DMS153 treated with DMSO at 0.1 percent for 48 hours (cell line): ENCODE results near the gene SLC15A1.

Experiments used
- DNase-seq: peaks from one replicate; lab custom pipeline; 2025; ENCODE audit not compliant: unreplicated experiment; lab: John Stamatoyannopoulos, UW

Gene SLC15A1

GRCh38 chr13:98781905-98782304 lies 29.4 kb upstream of the SLC15A1 start:
- DNase-seq: no peak

GRCh38 chr13:98781470-98781869 lies 29.0 kb upstream of the SLC15A1 start:
- DNase-seq: no peak

DNA sequence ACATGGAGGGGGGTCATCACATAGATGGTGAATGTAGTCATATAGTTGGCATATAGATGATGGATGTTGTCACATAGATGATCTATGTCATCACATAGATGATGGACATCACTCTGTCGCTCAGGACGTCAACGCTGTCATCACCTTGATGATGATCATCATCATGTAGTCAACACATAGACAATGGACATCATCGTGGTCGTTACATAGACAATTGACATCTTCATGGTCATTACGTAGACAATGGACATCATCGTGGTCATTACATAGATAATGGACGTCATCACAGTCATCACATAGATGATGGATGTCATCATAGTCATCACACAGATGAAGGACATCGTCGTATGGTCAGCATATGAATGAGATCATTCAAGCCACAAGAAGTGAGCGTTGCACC lies 28.6 kb upstream of the SLC15A1 start:
- no peak for DNase-seq

DNA sequence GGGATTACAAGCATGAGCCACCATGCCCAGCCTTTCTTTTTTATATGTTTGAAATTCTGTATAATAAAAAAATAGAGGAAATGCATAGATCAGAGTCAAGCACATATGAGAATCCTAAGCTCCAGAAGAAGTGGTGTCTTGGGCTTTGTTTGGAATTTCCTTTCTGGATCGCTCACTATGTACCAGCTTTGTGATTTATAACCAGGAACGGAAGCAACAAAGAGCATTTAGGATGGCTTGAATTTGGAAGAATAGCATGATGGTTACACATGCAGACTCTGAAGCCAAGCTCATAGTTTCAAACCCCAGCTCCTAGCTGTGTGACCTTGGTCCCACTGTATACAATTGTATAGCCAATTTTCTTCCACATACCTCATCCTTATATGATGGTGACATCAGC lies 28.0 kb upstream of the SLC15A1 start:
- DNase-seq: no peak

DNA sequence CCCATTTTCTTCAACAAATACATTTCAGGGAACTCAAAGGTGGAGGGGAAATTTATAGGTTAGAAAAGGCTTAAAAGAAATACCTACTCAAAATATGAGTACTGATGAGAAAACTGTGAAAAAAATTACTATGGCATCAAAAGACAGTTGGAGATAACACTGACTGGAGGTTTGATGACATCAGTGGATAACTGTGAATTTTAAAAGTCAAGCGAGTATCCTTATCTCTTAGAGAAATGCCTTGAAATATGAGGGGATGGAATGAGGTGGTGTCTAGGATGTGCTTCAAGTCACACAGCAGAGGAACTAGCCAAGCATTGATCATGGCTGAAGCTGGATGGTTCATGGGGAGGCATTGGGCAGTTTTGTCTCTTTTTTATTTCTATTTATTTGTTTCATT lies 27.2 kb upstream of the SLC15A1 start:
- DNase-seq: no peak

DNA sequence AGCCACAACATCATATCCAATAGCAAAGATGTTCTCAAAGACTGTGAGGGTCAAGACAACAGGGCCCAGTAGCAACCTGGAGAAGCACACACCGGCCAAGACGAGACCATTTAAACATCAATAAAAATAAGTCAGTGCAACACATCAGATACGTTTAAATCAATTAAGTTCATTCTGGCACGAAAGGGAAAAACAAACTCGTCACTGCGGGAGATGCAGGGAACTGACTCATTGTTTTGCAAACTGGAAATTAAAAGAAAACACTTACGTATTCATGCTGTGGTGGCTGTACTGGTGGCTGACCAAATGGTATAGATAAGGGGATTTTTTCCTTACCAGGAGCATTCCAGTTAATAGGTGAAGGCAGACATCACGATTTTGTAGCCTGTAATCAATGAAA lies 26.3 kb upstream of the SLC15A1 start:
- no peak for DNase-seq

DNA sequence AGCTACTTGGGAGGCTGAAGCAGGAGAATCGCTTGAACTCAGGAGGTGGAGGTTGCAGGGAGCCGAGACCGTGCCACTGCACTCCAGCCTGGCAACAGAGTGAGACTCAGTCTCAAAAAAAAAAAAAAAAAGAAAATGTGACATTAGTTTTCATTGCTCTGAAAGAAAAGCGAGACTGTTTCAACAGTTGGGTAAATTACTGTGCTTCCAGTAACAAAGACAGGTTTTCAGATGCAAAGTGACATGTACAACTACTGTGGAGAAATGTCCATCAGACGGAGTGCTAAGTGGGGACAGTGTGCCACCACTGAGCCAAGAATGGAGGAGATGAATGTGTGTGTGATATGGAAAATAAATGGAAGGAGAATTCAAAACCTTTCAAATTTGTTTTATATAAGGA lies 24.2 kb upstream of the SLC15A1 start:
- no peak for DNase-seq

DNA sequence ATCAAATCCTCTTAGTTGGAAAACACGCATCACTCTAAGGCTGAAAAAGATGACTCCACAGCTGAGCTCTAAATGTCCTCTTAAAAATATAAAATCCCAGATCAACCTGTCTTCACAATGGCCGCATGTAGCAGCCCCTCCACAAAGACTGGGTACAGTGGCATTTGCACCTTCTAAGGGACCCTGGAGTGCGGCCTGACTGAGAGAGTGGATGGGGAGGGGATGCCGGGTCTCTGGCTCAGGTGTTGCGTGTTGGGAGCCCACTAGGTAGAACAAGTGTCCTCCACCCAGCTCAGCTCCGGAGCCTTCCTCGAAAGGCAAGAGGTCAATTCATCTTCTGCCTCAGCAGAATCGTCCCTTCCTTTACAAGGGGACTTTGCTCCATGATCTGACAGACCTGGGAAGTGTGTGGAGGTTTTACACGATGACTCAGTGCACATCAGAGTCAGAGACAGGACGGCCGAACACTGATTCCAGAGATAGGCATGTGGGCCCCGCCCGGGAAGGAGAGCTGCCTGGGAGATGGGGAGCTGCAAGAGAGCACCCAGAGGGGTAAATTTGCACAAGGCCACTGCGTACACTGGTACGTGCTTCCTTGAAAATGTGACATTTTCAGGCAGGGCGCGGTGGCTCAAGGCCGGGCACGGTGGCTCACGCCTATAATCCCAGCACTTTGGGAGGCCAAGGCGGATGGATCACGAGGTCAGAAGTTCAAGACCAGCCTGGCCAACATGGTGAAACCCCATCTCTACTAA lies 23.5 kb upstream of the SLC15A1 start:
- DNase-seq: no peak

DNA sequence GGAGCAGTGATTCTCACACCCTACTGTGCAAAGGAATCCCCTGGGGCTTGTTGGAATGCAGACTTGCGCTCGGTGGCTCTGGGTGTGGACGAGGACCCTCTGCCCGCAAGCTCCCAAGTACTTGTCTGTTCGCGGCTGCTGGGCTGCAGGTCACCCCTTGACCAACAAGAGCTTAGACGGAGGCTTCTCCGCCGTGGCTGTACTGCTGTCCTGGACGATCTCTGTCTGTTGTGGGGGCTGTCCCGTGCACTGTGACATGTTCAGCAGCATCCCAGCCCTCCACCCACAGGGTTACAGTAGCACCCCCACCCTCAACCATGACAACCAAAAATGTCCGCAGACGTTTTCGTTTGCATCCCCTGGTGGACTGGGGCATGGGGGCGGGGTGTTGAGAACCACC lies 22.9 kb upstream of the SLC15A1 start:
- DNase-seq: no peak

DNA sequence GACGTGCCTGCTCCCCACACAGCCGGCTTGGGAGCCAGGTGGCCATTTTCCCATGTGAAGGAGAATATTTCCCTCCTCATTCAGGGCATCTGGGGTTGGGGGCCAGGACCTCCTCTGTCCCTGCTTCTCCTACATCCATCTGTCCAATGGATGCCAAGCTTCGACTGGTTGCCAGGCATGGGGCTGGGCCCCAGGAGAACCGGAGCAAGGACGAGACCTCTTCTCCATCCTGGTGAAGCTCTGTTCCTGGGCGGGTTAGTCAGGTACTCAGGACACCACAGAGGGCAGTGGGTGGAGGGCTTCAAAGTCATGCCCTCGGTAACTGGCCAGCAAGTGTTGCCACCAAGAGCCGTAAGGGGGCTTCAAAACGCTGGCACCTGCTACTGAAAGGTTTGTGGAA lies 22.3 kb upstream of the SLC15A1 start:
- DNase-seq: no peak

GRCh38 chr13:98773921-98774320 lies 21.4 kb upstream of the SLC15A1 start:
- no peak for DNase-seq

DNA sequence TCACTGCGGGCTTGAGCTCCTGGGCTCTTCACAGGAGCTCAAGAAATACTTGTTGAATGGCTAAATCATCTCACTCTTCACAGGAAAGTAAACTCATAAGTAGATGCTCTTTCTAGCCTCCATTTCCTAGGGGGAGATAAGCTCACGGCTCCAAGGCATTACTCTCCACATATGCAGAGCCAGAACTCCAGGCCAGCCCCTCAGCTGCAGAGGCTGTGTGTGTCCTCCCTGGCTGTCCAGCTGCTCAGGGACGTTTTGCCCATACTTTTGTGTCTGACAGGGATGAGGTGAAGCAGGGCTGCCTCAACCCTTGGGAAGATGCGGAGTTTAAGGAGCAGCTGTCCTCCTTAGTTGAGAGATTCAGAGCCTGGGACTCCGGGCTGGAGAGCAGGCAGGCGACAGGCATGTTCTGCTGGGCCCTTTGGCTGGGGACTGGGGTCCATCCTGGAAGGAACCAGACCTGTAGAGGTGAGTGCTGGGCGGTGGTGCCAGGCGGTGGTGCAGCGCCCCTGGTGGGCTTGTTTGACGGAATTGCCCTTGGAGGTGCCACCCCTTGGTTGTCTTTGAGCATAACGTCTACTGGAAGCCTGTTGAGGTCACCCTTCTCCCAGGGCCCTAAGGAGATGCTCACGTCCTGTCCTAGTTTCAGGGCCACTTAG lies 20.5 kb upstream of the SLC15A1 start:
- DNase-seq: no peak

DNA sequence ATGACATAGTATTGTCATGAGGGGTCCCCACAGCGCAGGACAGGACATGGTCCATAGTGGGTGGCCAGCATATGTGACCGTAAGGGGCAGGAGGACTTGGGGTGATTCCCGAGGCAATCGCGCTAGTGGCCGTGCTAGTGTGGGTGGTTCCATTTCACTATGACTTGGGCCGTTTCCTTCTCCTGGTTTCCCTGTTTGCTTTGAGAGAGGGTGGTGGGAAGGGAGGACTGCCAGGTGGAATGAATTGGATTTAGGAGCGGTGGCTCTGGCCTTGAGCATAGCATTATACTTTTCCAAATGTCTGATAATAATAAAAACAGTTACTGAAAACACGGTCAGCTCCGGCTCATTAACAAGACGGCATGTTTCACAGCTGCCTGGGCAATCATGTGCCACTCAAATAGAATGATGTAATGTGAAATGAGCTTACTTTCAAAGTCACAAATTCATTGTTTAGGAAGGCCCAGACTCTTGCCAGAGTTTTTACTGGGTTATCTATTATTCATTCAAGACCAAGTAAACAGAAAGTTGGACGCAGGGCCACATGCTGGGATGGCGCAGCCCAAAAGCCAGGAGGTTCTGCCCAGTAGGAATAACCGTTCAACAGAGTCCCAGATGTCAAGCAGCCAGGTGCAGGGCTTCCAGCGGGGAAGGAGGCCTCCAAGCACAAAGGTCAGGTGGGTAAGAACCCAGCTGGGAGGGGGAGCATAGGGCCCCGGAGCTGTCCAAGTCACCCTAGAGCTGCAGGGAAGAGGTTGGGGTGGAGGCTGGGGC lies 19.6 kb upstream of the SLC15A1 start:
- DNase-seq: no peak

DNA sequence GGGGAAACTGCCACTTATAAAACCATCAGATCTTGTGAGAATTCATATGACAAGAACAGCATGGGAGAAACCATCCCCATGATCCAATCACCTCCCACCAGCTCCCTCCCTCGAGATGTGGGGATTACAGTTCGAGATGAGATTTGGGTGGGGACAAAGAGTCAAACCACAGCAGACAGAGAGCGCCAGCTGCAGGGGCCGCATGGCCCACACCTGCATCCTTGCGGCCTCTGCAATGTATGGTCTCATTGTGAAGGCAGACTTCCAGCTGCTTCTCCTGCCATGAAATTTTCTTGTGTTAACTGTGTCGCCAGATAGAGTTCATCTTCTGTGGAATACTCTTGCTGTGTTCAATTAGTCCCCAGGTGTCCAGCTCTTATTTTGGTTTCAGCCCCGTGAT lies 17.3 kb upstream of the SLC15A1 start:
- no peak for DNase-seq

GRCh38 chr13:98768522-98768921 lies 16.1 kb upstream of the SLC15A1 start:
- DNase-seq: no peak

GRCh38 chr13:98766697-98767096 lies 14.2 kb upstream of the SLC15A1 start:
- DNase-seq: no peak

DNA sequence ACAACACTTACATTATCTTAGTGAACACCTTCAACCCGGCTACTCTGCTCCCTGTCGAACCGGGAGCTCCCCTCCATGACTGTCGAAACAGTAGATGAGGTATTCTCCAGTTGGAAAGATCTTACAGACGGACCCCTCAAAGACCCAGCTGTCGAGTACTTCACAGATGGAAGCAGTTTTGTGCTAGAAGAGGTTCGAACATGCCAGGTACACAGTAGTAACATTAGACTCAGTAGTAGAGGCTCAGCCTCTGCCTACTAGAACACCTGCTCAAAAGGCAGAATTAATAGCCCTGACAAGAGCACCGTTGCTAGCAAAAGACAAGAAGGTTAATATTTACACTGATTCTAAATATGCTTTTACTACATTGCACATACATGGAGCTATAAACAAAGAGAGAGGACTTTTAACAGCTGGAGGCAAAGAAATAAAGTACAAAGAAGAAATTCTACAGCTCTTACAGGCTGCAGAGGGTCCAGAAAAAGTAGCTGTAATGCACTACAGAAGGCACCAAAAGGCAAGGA lies 13.6 kb upstream of the SLC15A1 start:
- no peak for DNase-seq

GRCh38 chr13:98761986-98762616 lies 9.6 kb upstream of the SLC15A1 start:
- no peak for DNase-seq

DNA sequence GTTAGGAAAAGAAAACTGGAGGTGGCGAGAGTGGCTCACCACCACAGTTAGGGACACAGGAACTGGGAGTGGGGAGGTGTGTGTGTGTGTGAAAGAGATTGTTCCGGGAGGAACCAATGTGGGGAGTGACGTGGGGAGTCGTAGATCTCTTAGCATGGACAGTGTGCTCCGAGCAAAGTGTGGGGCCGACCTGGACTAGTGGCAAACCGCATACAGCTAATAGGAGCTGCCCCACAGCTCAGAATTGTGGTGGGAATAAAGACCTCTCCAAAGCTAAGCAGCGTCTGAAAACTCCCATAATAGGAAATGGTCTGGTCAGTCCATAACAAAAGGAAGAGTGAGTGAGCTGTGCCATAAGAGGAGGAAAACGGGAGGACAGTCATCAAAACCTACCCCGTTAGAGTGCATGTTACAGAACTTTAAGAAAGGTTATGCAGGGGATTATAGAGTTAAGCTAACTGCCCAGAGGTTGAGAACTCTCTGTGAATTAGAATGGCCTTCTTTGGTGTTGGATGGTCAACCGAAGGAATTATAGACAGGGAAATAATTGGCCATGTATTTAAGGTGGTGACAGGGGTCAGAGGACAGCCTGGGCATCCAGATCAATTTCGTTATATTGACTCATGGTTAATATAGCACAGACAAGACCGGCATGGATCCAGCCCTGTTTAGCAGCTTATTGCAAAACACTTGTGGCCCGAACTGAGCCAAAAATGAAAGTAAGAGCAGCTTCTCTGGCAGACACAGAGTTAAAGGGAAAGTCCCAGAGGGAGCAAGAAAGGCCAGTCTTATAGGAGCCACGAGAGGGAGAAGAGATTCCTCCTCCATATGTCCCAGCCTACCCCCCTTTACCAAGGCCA lies 8.9 kb upstream of the SLC15A1 start:
- no peak for DNase-seq

DNA sequence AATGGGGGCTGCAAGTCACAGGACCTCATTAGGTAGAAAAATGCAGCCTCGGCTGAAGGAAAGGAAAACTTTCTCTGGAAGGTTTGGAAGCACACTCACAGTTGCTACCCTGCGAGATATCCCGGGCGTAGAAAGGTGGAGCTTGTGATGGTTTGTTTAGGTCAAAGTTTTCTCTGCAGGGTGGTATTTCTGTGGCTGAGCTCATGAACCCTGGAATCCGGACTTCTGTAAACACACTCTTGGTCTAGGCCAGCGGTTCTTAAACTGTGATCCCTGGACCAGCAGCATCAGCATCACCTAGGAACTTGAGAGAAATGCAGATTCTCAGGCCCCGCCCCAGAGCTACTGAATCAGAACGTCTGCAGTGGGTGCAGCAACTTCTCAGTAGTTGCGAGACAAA lies 3.3 kb upstream of the SLC15A1 start:
- no peak for DNase-seq

- DNase-seq: no peak
Observed at GRCh38 chr13:98755116-98755515, 2.6 kb upstream of the SLC15A1 start.
